Progenitor cell of endocrine pancreas (in vitro differentiated cells): ENCODE data around the gene BNIP3. TPM values are rescaled to one million over a fixed set of nuclear protein-coding genes. Genes with fewer than 3 reads are reported as not detected.

ENCODE experiments used
- DNase-seq: peaks from one replicate; pipeline ENCODE4 v3.0.0; 2021; ENCODE audit warnings: low spot score; ENCODE audit not compliant: unreplicated experiment
- H3K27ac Mint-ChIP-seq: 2 replicates; pipeline ENCODE4 v1.8.0; 2021; ENCODE audit warnings: mild to moderate bottlenecking, moderate library complexity, mixed read lengths
- H3K27me3 Mint-ChIP-seq: 2 replicates; pipeline ENCODE4 v1.8.0; 2021; ENCODE audit warnings: mixed read lengths
- H3K36me3 Mint-ChIP-seq: 2 replicates; pipeline ENCODE4 v1.8.0; 2022; ENCODE audit warnings: mixed read lengths; ENCODE audit not compliant: insufficient read depth
- H3K4me1 Mint-ChIP-seq: 2 replicates; pipeline ENCODE4 v1.8.0; 2021; ENCODE audit warnings: low read depth, mixed read lengths
- H3K4me3 Mint-ChIP-seq: 2 replicates; pipeline ENCODE4 v1.8.0; 2021; ENCODE audit warnings: low read depth, mild to moderate bottlenecking, moderate library complexity, mixed read lengths
- H3K9me3 Mint-ChIP-seq: 2 replicates; pipeline ENCODE4 v1.8.0; 2021; ENCODE audit warnings: low read depth, mixed read lengths
- total RNA-seq: library from RNA; stranded (reverse); gene quantifications from 2 replicates; pipeline ENCODE4 v1.2.1, GENCODE V29; 2021
- TF ChIP-seq, protein P1 (sequence below): fragments of 200-600 bp; sonication (generic); IDR thresholded peaks from one replicate; pipeline ENCODE4 v1.5.0; 2021; ENCODE audit warnings: antibody characterized with exemption, mild to moderate bottlenecking; ENCODE audit not compliant: unreplicated experiment

The BNIP3 gene
- total RNA-seq, 1 donor from 2014 or later, result 32.4 TPM

- H3K9me3 Mint-ChIP-seq, result peaks cover 6% of the 10 kb centered on the region
- no peak overlapping the region for H3K4me3 Mint-ChIP-seq
- peaks cover 15% of the 10 kb centered on the region for H3K36me3 Mint-ChIP-seq
- H3K4me1 Mint-ChIP-seq, result peaks cover 20% of the 10 kb centered on the region
- DNase-seq, result no peak
- no peaks in the 10 kb centered on the region for H3K27me3 Mint-ChIP-seq
- H3K27ac Mint-ChIP-seq, result peak overlapping the region; percentile 45
- TF ChIP-seq, protein P1, sequence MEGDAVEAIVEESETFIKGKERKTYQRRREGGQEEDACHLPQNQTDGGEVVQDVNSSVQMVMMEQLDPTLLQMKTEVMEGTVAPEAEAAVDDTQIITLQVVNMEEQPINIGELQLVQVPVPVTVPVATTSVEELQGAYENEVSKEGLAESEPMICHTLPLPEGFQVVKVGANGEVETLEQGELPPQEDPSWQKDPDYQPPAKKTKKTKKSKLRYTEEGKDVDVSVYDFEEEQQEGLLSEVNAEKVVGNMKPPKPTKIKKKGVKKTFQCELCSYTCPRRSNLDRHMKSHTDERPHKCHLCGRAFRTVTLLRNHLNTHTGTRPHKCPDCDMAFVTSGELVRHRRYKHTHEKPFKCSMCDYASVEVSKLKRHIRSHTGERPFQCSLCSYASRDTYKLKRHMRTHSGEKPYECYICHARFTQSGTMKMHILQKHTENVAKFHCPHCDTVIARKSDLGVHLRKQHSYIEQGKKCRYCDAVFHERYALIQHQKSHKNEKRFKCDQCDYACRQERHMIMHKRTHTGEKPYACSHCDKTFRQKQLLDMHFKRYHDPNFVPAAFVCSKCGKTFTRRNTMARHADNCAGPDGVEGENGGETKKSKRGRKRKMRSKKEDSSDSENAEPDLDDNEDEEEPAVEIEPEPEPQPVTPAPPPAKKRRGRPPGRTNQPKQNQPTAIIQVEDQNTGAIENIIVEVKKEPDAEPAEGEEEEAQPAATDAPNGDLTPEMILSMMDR, result no peak
Measured at GRCh38 chr10:131926743-131927595, 54.8 kb downstream of the BNIP3 start.

- Mint-ChIP-seq H3K36me3 (peaks cover 15% of the 10 kb centered on the region), H3K9me3 (peaks cover 6% of the 10 kb centered on the region), H3K27ac (no peak overlapping the region), H3K4me1 (peaks cover 20% of the 10 kb centered on the region), H3K4me3 (no peak overlapping the region), H3K27me3 (no peaks in the 10 kb centered on the region)
- DNase-seq, result no peak
- TF ChIP-seq, protein P1, result no peak
Measured at GRCh38 chr10:131926253-131926652, 55.5 kb downstream of the BNIP3 start.

DNA sequence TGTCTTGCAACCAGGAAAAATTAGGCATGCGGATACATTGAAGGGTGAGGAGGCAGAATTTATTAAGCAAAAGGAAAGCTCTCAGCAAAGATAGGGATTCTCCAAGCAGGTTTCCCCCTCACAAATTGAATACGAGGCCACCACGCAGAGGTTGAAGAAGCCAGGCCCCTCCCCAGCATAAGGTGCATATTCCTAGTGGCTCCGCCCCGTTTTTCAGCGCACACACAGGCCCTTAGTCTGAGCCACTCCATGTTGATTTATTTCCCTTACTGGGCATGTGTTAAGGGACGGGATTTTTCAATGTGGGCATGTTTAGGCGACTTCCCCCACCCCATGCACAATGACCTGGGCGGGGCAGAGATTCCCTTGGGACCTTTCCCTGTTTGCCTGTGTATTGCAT lies 56.0 kb downstream of the BNIP3 start:
- peaks cover 6% of the 10 kb centered on the region for H3K9me3 Mint-ChIP-seq
- H3K27me3 Mint-ChIP-seq, result no peaks in the 10 kb centered on the region
- H3K4me3 Mint-ChIP-seq, result no peak overlapping the region
- TF ChIP-seq, protein P1, result no peak
- H3K36me3 Mint-ChIP-seq, result peaks cover 15% of the 10 kb centered on the region
- no peak for DNase-seq
- H3K4me1 Mint-ChIP-seq, result peaks cover 18% of the 10 kb centered on the region
- no peak overlapping the region for H3K27ac Mint-ChIP-seq

DNA sequence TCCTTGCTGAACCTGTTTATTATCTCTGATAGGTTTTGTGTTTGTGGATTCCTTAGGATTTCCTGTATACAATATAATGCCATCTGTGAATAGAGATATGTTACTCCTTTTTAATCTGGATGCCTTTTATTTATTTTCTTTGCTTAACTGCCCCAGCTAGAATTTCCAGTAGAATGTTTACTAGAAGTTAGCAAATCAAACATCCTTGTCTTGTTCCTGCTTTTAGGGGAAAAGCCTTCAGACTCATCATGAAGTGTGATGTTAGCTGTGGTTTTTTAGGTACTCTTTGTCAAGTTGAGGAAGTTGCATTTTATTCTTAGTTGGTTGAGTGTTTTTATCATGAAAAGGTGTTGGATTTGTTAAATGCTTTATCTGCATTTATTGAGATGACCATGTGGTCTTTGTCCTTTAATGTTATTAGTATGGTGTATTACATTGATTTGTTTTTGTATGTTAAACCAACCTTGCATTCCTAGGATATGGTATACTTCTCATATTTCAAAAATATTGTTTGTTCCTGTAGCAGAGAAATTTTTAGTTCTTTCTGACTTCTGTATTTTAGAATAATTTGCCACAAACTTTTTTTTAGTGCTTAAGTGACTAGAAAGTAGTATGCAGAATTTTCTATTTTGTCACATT lies 56.6 kb downstream of the BNIP3 start:
- no peak for DNase-seq
- Mint-ChIP-seq H3K4me1 (peaks cover 16% of the 10 kb centered on the region), H3K36me3 (peaks cover 15% of the 10 kb centered on the region), H3K27me3 (no peaks in the 10 kb centered on the region), H3K27ac (no peak overlapping the region), H3K4me3 (no peak overlapping the region), H3K9me3 (peaks cover 6% of the 10 kb centered on the region)
- TF ChIP-seq, protein P1, result no peak

DNA sequence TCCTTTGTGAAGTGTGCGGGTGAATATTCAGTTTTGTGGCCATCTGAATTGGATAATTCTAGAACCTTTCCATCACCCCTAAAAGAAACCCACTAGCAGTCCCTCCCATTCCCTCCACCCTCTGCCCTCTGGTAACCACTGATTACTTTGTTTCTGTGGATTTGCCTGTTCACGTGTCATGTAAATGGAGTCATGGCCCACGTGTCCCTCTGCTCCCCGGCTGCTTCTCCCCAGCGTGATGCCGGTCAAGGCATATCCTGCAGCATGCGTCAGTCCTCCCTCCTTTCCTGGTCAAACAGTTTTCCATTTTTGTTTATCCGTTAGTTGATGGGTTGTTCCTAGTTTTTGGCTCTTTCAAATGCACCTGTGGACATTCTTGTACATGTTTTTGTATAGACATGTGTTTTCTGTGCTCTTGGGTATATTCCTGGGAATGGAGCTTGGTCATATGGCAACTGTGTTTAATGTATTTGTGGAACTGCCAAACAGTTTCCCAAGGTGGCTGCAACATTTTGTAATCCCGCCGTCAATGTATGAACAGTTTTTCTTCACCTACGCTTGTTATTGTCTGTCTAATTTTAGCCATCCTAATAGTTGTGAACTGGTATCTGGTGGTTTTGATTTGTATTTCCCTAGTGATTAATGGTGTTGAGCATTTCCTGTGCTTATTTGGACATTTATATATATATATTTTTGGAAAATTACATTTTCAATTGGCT lies 58.5 kb downstream of the BNIP3 start:
- Mint-ChIP-seq H3K36me3 (peaks cover 15% of the 10 kb centered on the region), H3K9me3 (peaks cover 6% of the 10 kb centered on the region), H3K4me3 (no peak overlapping the region), H3K27ac (peak overlapping the region; percentile 19), H3K27me3 (no peaks in the 10 kb centered on the region), H3K4me1 (no peaks in the 10 kb centered on the region)
- TF ChIP-seq, protein P1, result no peak
- no peak for DNase-seq
